HG03571 (cell line): ENCODE measurements around the gene SOX30.

Source experiments
- ATAC-seq: cut with Tn5 transposase; IDR thresholded peaks from one replicate; pipeline ENCODE4 v1.9.1; 2021; ENCODE audit not compliant: unreplicated experiment

The SOX30 gene

DNA sequence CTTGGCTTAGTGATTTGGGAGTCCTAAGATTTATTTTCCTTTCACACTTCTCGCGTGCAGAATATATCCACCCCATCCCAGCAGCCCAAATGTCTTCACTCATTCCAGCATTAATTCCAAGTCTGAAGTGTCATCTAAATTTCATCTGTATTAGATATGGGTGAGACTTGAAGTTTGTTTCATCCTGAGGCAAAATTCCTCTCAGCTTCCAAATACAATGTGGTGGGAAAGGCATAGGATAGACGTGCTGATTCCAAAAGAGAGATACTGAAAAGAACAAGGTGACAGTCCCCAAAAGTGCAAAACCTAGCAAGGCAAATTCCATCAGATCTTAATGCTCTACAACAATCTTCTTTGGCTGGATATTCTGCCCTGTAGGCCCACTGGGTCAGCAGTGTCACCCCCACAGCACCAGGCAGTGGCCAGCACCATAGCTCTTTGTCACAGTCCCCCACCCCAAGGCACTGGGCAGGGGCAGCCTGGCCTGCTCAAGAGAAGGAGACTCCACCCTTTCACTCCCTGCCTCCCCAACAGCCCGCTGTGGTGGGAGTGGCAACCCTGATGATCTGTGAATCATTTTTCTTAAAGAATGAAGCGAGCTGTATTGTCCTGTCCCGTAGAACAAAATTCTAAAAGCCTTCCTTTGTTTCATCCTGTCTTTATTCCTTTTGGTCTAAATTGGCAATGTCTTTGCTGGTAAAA is 74.0 kb downstream of the SOX30 start:
- no peak for ATAC-seq

DNA sequence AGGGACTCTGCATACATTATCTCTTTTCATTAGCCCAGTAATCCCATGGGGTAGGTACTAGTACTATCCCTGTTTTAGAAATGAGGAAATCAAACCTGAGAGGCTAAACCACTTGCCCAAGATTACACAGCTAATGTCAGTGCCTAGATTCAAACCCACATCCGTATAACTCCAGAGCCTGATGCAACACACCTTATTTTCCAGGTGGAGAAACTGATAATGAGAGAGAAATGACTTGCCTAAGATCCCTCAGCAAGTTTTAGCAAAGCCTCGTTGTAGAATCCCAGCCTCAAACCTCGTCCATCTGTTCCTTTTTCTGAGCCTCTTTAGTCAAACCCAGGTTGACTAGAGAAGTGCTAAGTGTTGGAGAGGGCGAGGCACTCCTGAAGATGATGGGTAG is 75.6 kb downstream of the SOX30 start:
- ATAC-seq: no peak
